PFSK-1 (cell line): ENCODE data around the gene ZNF580.

ENCODE experiments used
- FOXP2 ChIP-seq: optimal IDR thresholded peaks from 2 replicates; pipeline ENCODE3; 2011; ENCODE audit warnings: borderline replicate concordance, control low read depth, inconsistent platforms; ENCODE audit not compliant: insufficient read depth; ENCODE audit errors: extremely low read length, extremely low read depth
- POLR2AphosphoS5 ChIP-seq: IDR thresholded peaks from 2 replicates; pipeline ENCODE4 v1.6.1; 2012; ENCODE audit warnings: low read depth, mild to moderate bottlenecking, control low read depth, low read length, moderate library complexity
- TAF1 ChIP-seq: IDR thresholded peaks from 2 replicates; pipeline ENCODE4 v1.6.1; 2012; ENCODE audit warnings: low read length, control low read depth, borderline replicate concordance; ENCODE audit not compliant: insufficient read depth
- TF ChIP-seq, protein P1 (sequence below), 2 experiments: IDR thresholded peaks; 2 replicates each; pipeline versions ENCODE4 v1.6.1 to v1.8.0; 2011 to 2012; ENCODE audit warnings: low read depth in 2 of 2, low read length in 2 of 2, control low read depth in 1 of 2, inconsistent platforms in 1 of 2, mild to moderate bottlenecking in 1 of 2, moderate library complexity in 1 of 2; ENCODE audit not compliant: insufficient read depth in 1 of 2

- TF ChIP-seq POLR2AphosphoS5 (no peak), TAF1 (no peak), FOXP2 (no peak)
- TF ChIP-seq, protein P1, sequence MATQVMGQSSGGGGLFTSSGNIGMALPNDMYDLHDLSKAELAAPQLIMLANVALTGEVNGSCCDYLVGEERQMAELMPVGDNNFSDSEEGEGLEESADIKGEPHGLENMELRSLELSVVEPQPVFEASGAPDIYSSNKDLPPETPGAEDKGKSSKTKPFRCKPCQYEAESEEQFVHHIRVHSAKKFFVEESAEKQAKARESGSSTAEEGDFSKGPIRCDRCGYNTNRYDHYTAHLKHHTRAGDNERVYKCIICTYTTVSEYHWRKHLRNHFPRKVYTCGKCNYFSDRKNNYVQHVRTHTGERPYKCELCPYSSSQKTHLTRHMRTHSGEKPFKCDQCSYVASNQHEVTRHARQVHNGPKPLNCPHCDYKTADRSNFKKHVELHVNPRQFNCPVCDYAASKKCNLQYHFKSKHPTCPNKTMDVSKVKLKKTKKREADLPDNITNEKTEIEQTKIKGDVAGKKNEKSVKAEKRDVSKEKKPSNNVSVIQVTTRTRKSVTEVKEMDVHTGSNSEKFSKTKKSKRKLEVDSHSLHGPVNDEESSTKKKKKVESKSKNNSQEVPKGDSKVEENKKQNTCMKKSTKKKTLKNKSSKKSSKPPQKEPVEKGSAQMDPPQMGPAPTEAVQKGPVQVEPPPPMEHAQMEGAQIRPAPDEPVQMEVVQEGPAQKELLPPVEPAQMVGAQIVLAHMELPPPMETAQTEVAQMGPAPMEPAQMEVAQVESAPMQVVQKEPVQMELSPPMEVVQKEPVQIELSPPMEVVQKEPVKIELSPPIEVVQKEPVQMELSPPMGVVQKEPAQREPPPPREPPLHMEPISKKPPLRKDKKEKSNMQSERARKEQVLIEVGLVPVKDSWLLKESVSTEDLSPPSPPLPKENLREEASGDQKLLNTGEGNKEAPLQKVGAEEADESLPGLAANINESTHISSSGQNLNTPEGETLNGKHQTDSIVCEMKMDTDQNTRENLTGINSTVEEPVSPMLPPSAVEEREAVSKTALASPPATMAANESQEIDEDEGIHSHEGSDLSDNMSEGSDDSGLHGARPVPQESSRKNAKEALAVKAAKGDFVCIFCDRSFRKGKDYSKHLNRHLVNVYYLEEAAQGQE (IDR thresholded peaks at IDR 0.05; ENCODE audit: insufficient read depth in 1 of 2, low read depth in 2 of 2, low read length in 2 of 2), result no peak
These were observed 48.3 kb upstream of the ZNF580 start for GRCh38 chr19:55592391-55593090.
